SK-N-MC (cell line): ENCODE results near the gene ACBD3.

Experiments
- EZH2 ChIP-seq: fragments of 200-600 bp; sonication (generic); IDR thresholded peaks from one replicate; pipeline ENCODE4 v1.6.1; 2017; ENCODE audit warnings: antibody characterized with exemption
- POLR2AphosphoS5 ChIP-seq: IDR thresholded peaks from 2 replicates; pipeline ENCODE4 v1.6.1; 2012; ENCODE audit warnings: mild to moderate bottlenecking, low read depth, low read length, borderline replicate concordance

GRCh38 chr1:226212545-226212944 lies 26.0 kb upstream of the ACBD3 start:
- TF ChIP-seq POLR2AphosphoS5, result no peak
- TF ChIP-seq EZH2, result no peak
